ENCODE data around the gene CDH9.
"Not testable (repeated sequence)": the region's sequence is repeated elsewhere in the genome, so short reads cannot be mapped to it uniquely, and the experiment has no call there.

Gene CDH9

GRCh38 chr5:26852450-26852849 lies 185.9 kb downstream of the CDH9 start:
- not testable (repeated sequence) for DNase-seq (ENCODE audit: low read depth, low spot score); H3K4me3 ChIP-seq (ENCODE audit: low read length)

GRCh38 chr5:26847041-26847736 lies 191.2 kb downstream of the CDH9 start:
- no peak for DNase-seq (ENCODE audit: low read depth, low spot score)
- no peak overlapping the region for H3K4me3 ChIP-seq (ENCODE audit: low read length)

GRCh38 chr5:26843677-26844076 lies 194.7 kb downstream of the CDH9 start:
- no peak for DNase-seq (ENCODE audit: low read depth, low spot score)
- no peak overlapping the region for H3K4me3 ChIP-seq (ENCODE audit: low read length)

GRCh38 chr5:26833596-26833995 lies 204.8 kb downstream of the CDH9 start:
- DNase-seq (ENCODE audit: low read depth, low spot score) = no peak
- H3K4me3 ChIP-seq (ENCODE audit: low read length) = no peak overlapping the region
